Astrocyte (in vitro differentiated cells and primary cell): ENCODE measurements around the gene UQCC3. TPM values are rescaled to one million over a fixed set of nuclear protein-coding genes. Genes with fewer than 3 reads are reported as not detected.
A peak's percentile ranks its signal among the peaks of the same experiment; 100 is the strongest.

Experiments
- DNase-seq: peaks from one replicate; pipeline ENCODE4 v3.0.0-alpha.2; 2010; ENCODE audit warnings: low read depth
- FAIRE-seq: peaks from 2 replicates; lab custom pipeline; 2011; peaks lifted over from hg19 to GRCh38; lab: Jason Lieb, UNC
- H2AFZ ChIP-seq: 2 replicates; pipeline ENCODE4 v1.6.0; 2012; ENCODE audit warnings: low read depth, low read length, inconsistent platforms
- H3K27ac ChIP-seq: 2 replicates; pipeline ENCODE4 v1.5.1; 2011; ENCODE audit warnings: low read depth, low read length, inconsistent platforms
- H3K27me3 ChIP-seq: 2 replicates; pipeline ENCODE4 v1.6.0; 2011; ENCODE audit warnings: low read length, inconsistent platforms; ENCODE audit not compliant: insufficient read depth
- H3K36me3 ChIP-seq: 2 replicates; pipeline ENCODE4 v1.5.1; 2011; ENCODE audit warnings: low read length, inconsistent platforms; ENCODE audit not compliant: insufficient read depth
- H3K4me1 ChIP-seq: 2 replicates; pipeline ENCODE4 v1.5.1; 2011; ENCODE audit warnings: low read length, inconsistent platforms; ENCODE audit not compliant: insufficient read depth
- H3K4me2 ChIP-seq: 2 replicates; pipeline ENCODE4 v1.6.0; 2012; ENCODE audit warnings: low read length, inconsistent platforms
- H3K4me3 ChIP-seq: 2 replicates; pipeline ENCODE4 v1.5.1; 2011; ENCODE audit warnings: low read depth, mild to moderate bottlenecking, low read length, inconsistent platforms; ENCODE audit not compliant: insufficient read depth
- H3K79me2 ChIP-seq: 2 replicates; pipeline ENCODE4 v1.6.0; 2012; ENCODE audit warnings: mild to moderate bottlenecking, low read length, inconsistent platforms; ENCODE audit not compliant: insufficient read depth
- H3K9ac ChIP-seq: 2 replicates; pipeline ENCODE4 v1.6.0; 2012; ENCODE audit warnings: mild to moderate bottlenecking, low read length, inconsistent platforms
- H3K9me3 ChIP-seq: 2 replicates; pipeline ENCODE4 v1.5.1; 2012; ENCODE audit warnings: low read depth, mild to moderate bottlenecking, low read length, inconsistent platforms; ENCODE audit not compliant: insufficient read depth
- H4K20me1 ChIP-seq: 2 replicates; pipeline ENCODE4 v1.6.0; 2012; ENCODE audit warnings: low read length, inconsistent platforms; ENCODE audit not compliant: insufficient read depth
- H3K27ac Mint-ChIP-seq: one replicate; pipeline ENCODE4 v1.8.0; 2021; ENCODE audit warnings: mild to moderate bottlenecking, mixed read lengths; ENCODE audit not compliant: unreplicated experiment
- H3K27me3 Mint-ChIP-seq: one replicate; pipeline ENCODE4 v1.8.0; 2021; ENCODE audit warnings: low read depth, mixed read lengths; ENCODE audit not compliant: unreplicated experiment
- H3K36me3 Mint-ChIP-seq: one replicate; pipeline ENCODE4 v1.8.0; 2021; ENCODE audit warnings: low read depth, mixed read lengths; ENCODE audit not compliant: unreplicated experiment
- H3K4me1 Mint-ChIP-seq: one replicate; pipeline ENCODE4 v1.8.0; 2021; ENCODE audit warnings: low read depth, mixed read lengths; ENCODE audit not compliant: unreplicated experiment
- H3K4me3 Mint-ChIP-seq: one replicate; pipeline ENCODE4 v1.8.0; 2021; ENCODE audit warnings: mild to moderate bottlenecking, moderate library complexity, mixed read lengths; ENCODE audit not compliant: unreplicated experiment
- H3K9me3 Mint-ChIP-seq: one replicate; pipeline ENCODE4 v1.8.0; 2021; ENCODE audit warnings: mild to moderate bottlenecking, mixed read lengths; ENCODE audit not compliant: unreplicated experiment
- EZH2 ChIP-seq: IDR thresholded peaks from 2 replicates; pipeline ENCODE4 v1.6.1; 2012; ENCODE audit warnings: mild to moderate bottlenecking, low read length, inconsistent platforms; ENCODE audit not compliant: insufficient read depth
- total RNA-seq: library from RNA; stranded (reverse); gene quantifications from 2 replicates; pipeline ENCODE4 v1.2.1, GENCODE V29; 2021
- TF ChIP-seq, protein P1 (sequence below): IDR thresholded peaks from 2 replicates; pipeline ENCODE4 v1.5.1; 2011; ENCODE audit warnings: low read depth, mild to moderate bottlenecking, inconsistent platforms, low read length, moderate library complexity; ENCODE audit not compliant: insufficient read depth

The UQCC3 gene
- total RNA-seq, 1 donor from 2014 or later, result 8.7 TPM

GRCh38 chr11:62656796-62657429 lies 14.6 kb upstream of the UQCC3 start:
- Mint-ChIP-seq H3K4me3 (no peak overlapping the region), H3K9me3 (no peaks in the 10 kb centered on the region), H3K27ac (no peak overlapping the region), H3K4me1 (peaks cover 4% of the 10 kb centered on the region), H3K36me3 (no peaks in the 10 kb centered on the region), H3K27me3 (no peaks in the 10 kb centered on the region)
- DNase-seq (no peak), FAIRE-seq (no peak)
- Histone ChIP-seq H3K27ac (no peak overlapping the region), H4K20me1 (peaks cover 3% of the 10 kb centered on the region), H3K4me1 (peaks cover 4% of the 10 kb centered on the region), H3K4me3 (no peak overlapping the region), H2AFZ (no peak overlapping the region), H3K4me2 (no peak overlapping the region), H3K9me3 (no peaks in the 10 kb centered on the region), H3K36me3 (peaks cover 2% of the 10 kb centered on the region), H3K9ac (no peak overlapping the region), H3K79me2 (peaks cover 15% of the 10 kb centered on the region), H3K27me3 (no peaks in the 10 kb centered on the region)
- TF ChIP-seq EZH2, result no peak
- TF ChIP-seq, protein P1, sequence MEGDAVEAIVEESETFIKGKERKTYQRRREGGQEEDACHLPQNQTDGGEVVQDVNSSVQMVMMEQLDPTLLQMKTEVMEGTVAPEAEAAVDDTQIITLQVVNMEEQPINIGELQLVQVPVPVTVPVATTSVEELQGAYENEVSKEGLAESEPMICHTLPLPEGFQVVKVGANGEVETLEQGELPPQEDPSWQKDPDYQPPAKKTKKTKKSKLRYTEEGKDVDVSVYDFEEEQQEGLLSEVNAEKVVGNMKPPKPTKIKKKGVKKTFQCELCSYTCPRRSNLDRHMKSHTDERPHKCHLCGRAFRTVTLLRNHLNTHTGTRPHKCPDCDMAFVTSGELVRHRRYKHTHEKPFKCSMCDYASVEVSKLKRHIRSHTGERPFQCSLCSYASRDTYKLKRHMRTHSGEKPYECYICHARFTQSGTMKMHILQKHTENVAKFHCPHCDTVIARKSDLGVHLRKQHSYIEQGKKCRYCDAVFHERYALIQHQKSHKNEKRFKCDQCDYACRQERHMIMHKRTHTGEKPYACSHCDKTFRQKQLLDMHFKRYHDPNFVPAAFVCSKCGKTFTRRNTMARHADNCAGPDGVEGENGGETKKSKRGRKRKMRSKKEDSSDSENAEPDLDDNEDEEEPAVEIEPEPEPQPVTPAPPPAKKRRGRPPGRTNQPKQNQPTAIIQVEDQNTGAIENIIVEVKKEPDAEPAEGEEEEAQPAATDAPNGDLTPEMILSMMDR, result no peak

DNA sequence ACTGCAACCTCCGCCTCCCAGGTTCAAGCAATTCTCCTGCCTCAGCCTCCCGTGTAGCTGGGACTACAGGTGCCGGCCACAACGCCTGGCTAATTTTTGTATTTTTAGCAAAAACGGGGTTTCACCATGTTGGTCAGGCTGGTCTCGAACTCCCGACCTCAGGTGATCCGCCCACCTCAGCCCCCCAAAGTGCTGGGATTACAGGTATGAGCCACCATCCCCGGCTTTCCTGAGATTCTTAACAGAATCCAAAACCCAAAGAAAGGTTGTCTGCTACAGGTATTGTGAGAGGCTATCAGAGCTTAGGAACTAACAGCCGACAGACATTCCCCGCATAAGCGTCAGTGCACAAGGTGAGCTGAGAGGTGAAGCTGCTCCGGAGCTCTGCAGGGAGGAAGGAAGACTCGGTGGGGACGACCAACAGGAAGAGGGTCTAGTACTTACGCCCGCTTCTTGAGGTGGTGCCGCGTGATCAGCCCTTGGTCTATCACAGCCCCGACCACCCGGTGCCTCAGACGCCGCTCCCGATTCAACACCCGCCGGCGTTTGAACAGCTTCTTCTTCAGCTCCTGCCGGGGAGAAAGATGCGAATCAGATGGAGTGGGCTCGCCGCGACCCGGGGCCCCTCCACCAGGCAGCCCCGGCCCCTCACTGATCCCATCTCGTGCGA lies 6.9 kb upstream of the UQCC3 start:
- Mint-ChIP-seq H3K36me3 (peaks cover 12% of the 10 kb centered on the region), H3K27ac (peak overlapping the region; percentile 92), H3K27me3 (no peaks in the 10 kb centered on the region), H3K4me1 (peaks cover 12% of the 10 kb centered on the region), H3K4me3 (peak overlapping the region; percentile 96), H3K9me3 (no peaks in the 10 kb centered on the region)
- Histone ChIP-seq H3K27ac (peak overlapping the region; percentile 67), H3K4me2 (peak overlapping the region; percentile 97), H3K79me2 (peaks cover 47% of the 10 kb centered on the region), H3K4me3 (peak overlapping the region; percentile 97), H4K20me1 (peaks cover 29% of the 10 kb centered on the region), H3K27me3 (no peaks in the 10 kb centered on the region), H3K9ac (peak overlapping the region; percentile 87), H3K9me3 (no peaks in the 10 kb centered on the region), H3K4me1 (peaks cover 16% of the 10 kb centered on the region), H3K36me3 (peaks cover 12% of the 10 kb centered on the region), H2AFZ (peak overlapping the region; percentile 51)
- FAIRE-seq, result no peak
- no peak for TF ChIP-seq EZH2
- TF ChIP-seq, protein P1, result no peak
- peak; percentile 53 for DNase-seq
